Activated CD8-positive, alpha-beta T cell treated with anti-CD3 and anti-CD28 coated beads for 36 hours (primary cell): ENCODE results near the gene KRTAP6-2. TPM values are rescaled to one million over a fixed set of nuclear protein-coding genes. Genes with fewer than 3 reads are reported as not detected.

Experiments
- ATAC-seq: fragments of 200-7000 bp; cut with Tn5 transposase; one replicate; pipeline ENCODE4 v1.10.0; 2021; ENCODE audit warnings: mild to moderate bottlenecking, moderate library complexity
- CTCF ChIA-PET: fragments of 350-600 bp; sonication (Branson Sonifier 250); formaldehyde crosslinking; loops from one replicate; lab custom pipeline; 2021; ENCODE audit warnings: antibody characterized with exemption; lab: Charles Lee
- POLR2A ChIA-PET: fragments of 350-600 bp; sonication (Branson Sonifier 250); formaldehyde crosslinking; loops from one replicate; lab custom pipeline; 2021; ENCODE audit warnings: antibody characterized with exemption; lab: Charles Lee
- DNase-seq: peaks from one replicate; pipeline ENCODE4 v3.0.0-alpha.2; 2020
- H3K27ac Mint-ChIP-seq: one replicate; pipeline ENCODE4 v1.8.0; 2021; ENCODE audit warnings: mild to moderate bottlenecking, mixed read lengths
- H3K27me3 Mint-ChIP-seq: one replicate; pipeline ENCODE4 v1.8.0; 2021; ENCODE audit warnings: mixed read lengths
- H3K36me3 Mint-ChIP-seq: one replicate; pipeline ENCODE4 v1.8.0; 2021; ENCODE audit warnings: low read depth, mixed read lengths
- H3K4me1 Mint-ChIP-seq: one replicate; pipeline ENCODE4 v1.8.0; 2021; ENCODE audit warnings: low read depth, mixed read lengths
- H3K4me3 Mint-ChIP-seq: one replicate; pipeline ENCODE4 v1.8.0; 2021; ENCODE audit warnings: mild to moderate bottlenecking, moderate library complexity, mixed read lengths
- H3K9me3 Mint-ChIP-seq: one replicate; pipeline ENCODE4 v1.8.0; 2021; ENCODE audit warnings: mixed read lengths
- CTCF ChIP-seq: fragments of 200-600 bp; IDR thresholded peaks from one replicate; pipeline ENCODE4 v1.8.0; 2022; ENCODE audit warnings: antibody characterized with exemption, mild to moderate bottlenecking
- intact Hi-C: fragments of 100-400 bp; cut with micrococcal nuclease; formaldehyde crosslinking; loops from one replicate; pipeline ENCODE4 v1.10.0; 2022
- total RNA-seq, 2 experiments: library from RNA; stranded (reverse); gene quantifications; one replicate each; pipeline ENCODE4 v1.2.3, GENCODE V29; 2021

Gene KRTAP6-2
- total RNA-seq, 2 experiments from 2014 or later, result not detected

GRCh38 chr21:30629200-30629599 is 30.5 kb upstream of the KRTAP6-2 start:
- DNase-seq, result no peak
- Mint-ChIP-seq H3K9me3 (no peaks in the 10 kb centered on the region), H3K27me3 (no peaks in the 10 kb centered on the region), H3K4me3 (no peak overlapping the region), H3K36me3 (no peaks in the 10 kb centered on the region), H3K4me1 (no peaks in the 10 kb centered on the region), H3K27ac (no peak overlapping the region)
- ChIA-PET POLR2A (no interaction called here), CTCF (no interaction called here)
- TF ChIP-seq CTCF, result no peak
- no peak for ATAC-seq
- intact Hi-C loops, result no loop called here

GRCh38 chr21:30628109-30628508 is 29.4 kb upstream of the KRTAP6-2 start:
- no peak for TF ChIP-seq CTCF
- no peak overlapping the region for H3K4me3 Mint-ChIP-seq
- ChIA-PET POLR2A (no interaction called here), CTCF (no interaction called here)
- intact Hi-C loops, result no loop called here
- ATAC-seq, result no peak
- no peaks in the 10 kb centered on the region for H3K36me3 Mint-ChIP-seq
- H3K27me3 Mint-ChIP-seq, result no peaks in the 10 kb centered on the region
- DNase-seq, result no peak
- no peak overlapping the region for H3K27ac Mint-ChIP-seq
- H3K4me1 Mint-ChIP-seq, result no peaks in the 10 kb centered on the region
- H3K9me3 Mint-ChIP-seq, result no peaks in the 10 kb centered on the region

GRCh38 chr21:30625449-30626165 is 26.9 kb upstream of the KRTAP6-2 start:
- no peak for TF ChIP-seq CTCF
- no peak for ATAC-seq
- Mint-ChIP-seq H3K4me3 (no peak overlapping the region), H3K27me3 (no peaks in the 10 kb centered on the region), H3K9me3 (no peaks in the 10 kb centered on the region), H3K4me1 (no peaks in the 10 kb centered on the region), H3K27ac (no peak overlapping the region), H3K36me3 (no peaks in the 10 kb centered on the region)
- CTCF ChIA-PET, result no interaction called here
- no peak for DNase-seq
- POLR2A ChIA-PET, result no interaction called here
- intact Hi-C loops, result no loop called here

- H3K27me3 Mint-ChIP-seq, result no peaks in the 10 kb centered on the region
- DNase-seq (no peak), ATAC-seq (no peak)
- H3K4me1 Mint-ChIP-seq, result no peaks in the 10 kb centered on the region
- no peaks in the 10 kb centered on the region for H3K36me3 Mint-ChIP-seq
- intact Hi-C loops, result no loop called here
- TF ChIP-seq CTCF, result no peak
- H3K9me3 Mint-ChIP-seq, result no peaks in the 10 kb centered on the region
- H3K4me3 Mint-ChIP-seq, result no peak overlapping the region
- CTCF ChIA-PET, result no interaction called here
- POLR2A ChIA-PET, result no interaction called here
- H3K27ac Mint-ChIP-seq, result no peak overlapping the region
Measured at GRCh38 chr21:30623362-30623761, 24.7 kb upstream of the KRTAP6-2 start.

GRCh38 chr21:30620522-30620921 is 21.8 kb upstream of the KRTAP6-2 start, which contains the start of gene KRTAP20-4:
KRTAP20-4 (plus strand) TSS chr21:30620627.
- no peak within 1 kb of the TSS for H3K27ac Mint-ChIP-seq
- intact Hi-C loops, result no loop called here
- DNase-seq (no peak), ATAC-seq (no peak)
- TF ChIP-seq CTCF, result no peak
- no peak within 1 kb of the TSS for H3K4me3 Mint-ChIP-seq
- H3K9me3 Mint-ChIP-seq, result no peaks in the 10 kb centered on the region
- ChIA-PET CTCF (interaction anchor here (1.1 kb wide), 1 partner anchor 15 kb away, joined by 3 read pairs; no protein-coding TSS in a partner anchor), POLR2A (no interaction called here)
- no peaks in the 10 kb centered on the region for H3K4me1 Mint-ChIP-seq
- H3K27me3 Mint-ChIP-seq, result no peaks in the 10 kb centered on the region
- H3K36me3 Mint-ChIP-seq, result no peaks in the 10 kb centered on the region
